Left ventricle myocardium inferior (tissue), 1 donor: Measurements from ENCODE around the gene TOR1AIP2. TPM values are rescaled to one million over a fixed set of nuclear protein-coding genes. Genes with fewer than 3 reads are reported as not detected.
"Not testable (repeated sequence)": the region's sequence is repeated elsewhere in the genome, so short reads cannot be mapped to it uniquely, and the experiment has no call there.

Experiments
- DNase-seq: peaks from one replicate; pipeline ENCODE4 v3.0.0-alpha.2; 2020
- H3K27ac ChIP-seq: fragments of 200-600 bp; replicated peaks from 2 replicates; pipeline ENCODE4 v1.8.0; 2021
- H3K27me3 ChIP-seq: fragments of 200-600 bp; 2 replicates; pipeline ENCODE4 v1.8.0; 2021; ENCODE audit warnings: low read depth
- H3K36me3 ChIP-seq: fragments of 200-600 bp; 2 replicates; pipeline ENCODE4 v1.8.0; 2021
- H3K4me1 ChIP-seq: fragments of 200-600 bp; 2 replicates; pipeline ENCODE4 v1.8.0; 2021
- H3K4me3 ChIP-seq: fragments of 200-600 bp; 2 replicates; pipeline ENCODE4 v1.8.0; 2021; ENCODE audit warnings: mild to moderate bottlenecking, moderate library complexity
- H3K9me3 ChIP-seq: fragments of 200-600 bp; replicated peaks from 2 replicates; pipeline ENCODE4 v1.8.0; 2021
- intact Hi-C: fragments of 100-400 bp; cut with micrococcal nuclease; formaldehyde crosslinking; loops from one replicate; pipeline ENCODE4 v1.11.0; 2022
- total RNA-seq: library from RNA; stranded (reverse); fragmentation: NEBNext Ultra II Directional; extraction: Animal tissue kit (Norgen Biotek cat#: 25700); gene quantifications from one replicate; pipeline ENCODE4 v1.2.1, GENCODE V29; 2021
- TF ChIP-seq, protein P1 (sequence below): fragments of 200-600 bp; IDR thresholded peaks from 2 replicates; pipeline ENCODE4 v1.8.0; 2021; ENCODE audit warnings: antibody characterized with exemption, mild to moderate bottlenecking, borderline replicate concordance
- donor health status: DM: no; HTN: yes; CAD: no; lungs with severe emphysema.

Gene TOR1AIP2
- total RNA-seq, 1 donor from 2014 or later: 48.1 TPM

DNA sequence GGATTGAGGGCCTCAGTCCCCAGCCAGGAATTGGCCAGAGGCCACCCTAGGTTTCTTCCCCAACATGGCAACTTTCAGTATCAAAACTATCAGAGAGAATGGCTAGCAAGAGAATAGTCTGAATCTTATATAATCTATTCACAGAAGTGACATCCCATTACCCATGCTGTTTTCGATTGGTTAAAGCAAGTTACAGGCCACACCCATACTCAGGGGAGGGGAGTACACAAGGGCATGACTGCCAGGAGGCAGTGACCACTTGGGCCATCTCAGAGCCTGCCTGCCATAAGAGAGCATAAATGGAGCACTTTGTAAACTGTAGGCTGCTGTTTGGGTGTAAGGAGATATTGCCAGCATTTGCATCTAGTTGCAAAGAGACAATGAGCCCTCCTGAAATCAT is 69.1 kb downstream of the TOR1AIP2 start:
- H3K9me3 ChIP-seq: no peaks in the 10 kb centered on the region
- no peaks in the 10 kb centered on the region for H3K4me1 ChIP-seq
- TF ChIP-seq, protein P1, sequence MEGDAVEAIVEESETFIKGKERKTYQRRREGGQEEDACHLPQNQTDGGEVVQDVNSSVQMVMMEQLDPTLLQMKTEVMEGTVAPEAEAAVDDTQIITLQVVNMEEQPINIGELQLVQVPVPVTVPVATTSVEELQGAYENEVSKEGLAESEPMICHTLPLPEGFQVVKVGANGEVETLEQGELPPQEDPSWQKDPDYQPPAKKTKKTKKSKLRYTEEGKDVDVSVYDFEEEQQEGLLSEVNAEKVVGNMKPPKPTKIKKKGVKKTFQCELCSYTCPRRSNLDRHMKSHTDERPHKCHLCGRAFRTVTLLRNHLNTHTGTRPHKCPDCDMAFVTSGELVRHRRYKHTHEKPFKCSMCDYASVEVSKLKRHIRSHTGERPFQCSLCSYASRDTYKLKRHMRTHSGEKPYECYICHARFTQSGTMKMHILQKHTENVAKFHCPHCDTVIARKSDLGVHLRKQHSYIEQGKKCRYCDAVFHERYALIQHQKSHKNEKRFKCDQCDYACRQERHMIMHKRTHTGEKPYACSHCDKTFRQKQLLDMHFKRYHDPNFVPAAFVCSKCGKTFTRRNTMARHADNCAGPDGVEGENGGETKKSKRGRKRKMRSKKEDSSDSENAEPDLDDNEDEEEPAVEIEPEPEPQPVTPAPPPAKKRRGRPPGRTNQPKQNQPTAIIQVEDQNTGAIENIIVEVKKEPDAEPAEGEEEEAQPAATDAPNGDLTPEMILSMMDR: no peak

DNA sequence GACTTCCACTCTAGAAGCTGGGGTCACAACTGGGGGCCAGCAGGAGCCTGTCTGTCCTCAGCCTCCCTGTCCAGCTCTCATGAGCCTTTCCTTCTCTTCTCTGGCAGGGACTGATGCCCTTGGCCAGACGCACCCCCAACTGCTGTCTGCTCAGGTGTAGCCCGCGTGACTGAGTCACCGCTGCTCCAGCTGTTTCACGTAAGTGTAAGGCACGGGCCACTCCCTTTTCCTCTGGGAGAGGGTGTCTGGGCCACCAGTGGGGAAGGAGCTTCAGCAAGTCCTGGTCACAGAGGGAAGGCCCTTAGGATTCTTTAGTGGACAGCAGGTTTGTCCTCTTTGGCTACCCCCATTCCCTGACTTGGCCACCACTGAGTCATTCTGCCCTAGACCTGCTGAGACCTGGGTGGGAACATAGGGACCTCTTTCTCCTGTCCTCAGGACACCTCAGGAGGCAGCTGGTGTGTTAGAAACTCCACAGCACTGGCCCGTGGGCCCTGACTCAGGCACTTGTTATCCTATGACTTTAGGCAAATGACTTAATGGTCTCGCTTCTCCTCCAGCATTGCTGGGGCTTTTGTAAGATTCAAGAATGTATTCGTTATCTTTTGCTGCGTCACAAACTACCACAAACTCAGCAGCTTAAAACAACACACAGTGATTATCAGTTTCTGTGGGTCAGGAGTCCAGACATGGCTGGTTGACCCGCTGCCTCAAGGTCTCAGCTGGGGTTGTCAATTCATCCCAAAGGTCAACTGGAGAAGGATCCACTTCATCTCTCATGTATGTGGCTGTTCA is 69.7 kb downstream of the TOR1AIP2 start:
- Histone ChIP-seq H3K4me1 (no peaks in the 10 kb centered on the region), H3K27me3 (peaks cover 28% of the 10 kb centered on the region), H3K36me3 (no peaks in the 10 kb centered on the region), H3K4me3 (no peak overlapping the region), H3K9me3 (no peaks in the 10 kb centered on the region), H3K27ac (no peak overlapping the region)
- TF ChIP-seq, protein P1: no peak
- intact Hi-C loops: no loop called here
- DNase-seq: no peak

More for the DNA sequence above, 69.1 kb downstream of the TOR1AIP2 start:
- Histone ChIP-seq H3K36me3 (no peaks in the 10 kb centered on the region), H3K4me3 (no peak overlapping the region), H3K27me3 (peaks cover 31% of the 10 kb centered on the region), H3K27ac (no peak overlapping the region)
- no peak for DNase-seq
- intact Hi-C loops: no loop called here

GRCh38 chr1:179807291-179807690 is 70.3 kb downstream of the TOR1AIP2 start:
- no peaks in the 10 kb centered on the region for H3K36me3 ChIP-seq
- no peaks in the 10 kb centered on the region for H3K4me1 ChIP-seq
- DNase-seq: no peak
- no peaks in the 10 kb centered on the region for H3K9me3 ChIP-seq
- no peak overlapping the region for H3K27ac ChIP-seq
- H3K27me3 ChIP-seq: peaks cover 24% of the 10 kb centered on the region
- TF ChIP-seq, protein P1: no peak
- intact Hi-C loops: no loop called here
- H3K4me3 ChIP-seq: no peak overlapping the region

DNA sequence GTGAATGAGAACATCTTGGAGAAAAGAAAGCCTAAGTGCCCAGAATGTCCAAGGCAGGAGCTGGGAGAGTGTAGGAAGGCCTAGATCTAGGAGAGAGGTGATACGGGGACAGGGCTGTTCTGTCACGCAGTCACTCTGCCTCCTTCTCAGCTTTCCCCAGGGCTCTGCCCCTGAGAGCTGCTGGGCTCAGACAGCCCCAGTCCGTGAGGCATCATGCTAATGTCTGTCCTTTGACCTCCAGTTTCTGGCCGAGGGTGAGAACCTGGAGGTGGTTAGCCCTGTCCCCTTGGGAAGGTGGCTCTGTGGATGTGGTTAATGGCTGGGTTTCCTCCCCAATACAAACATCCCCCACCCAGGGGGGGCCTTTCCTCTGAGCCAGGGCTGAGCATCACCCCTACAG is 71.3 kb downstream of the TOR1AIP2 start:
- DNase-seq: no peak
- H3K27me3 ChIP-seq: peaks cover 14% of the 10 kb centered on the region
- no peaks in the 10 kb centered on the region for H3K9me3 ChIP-seq
- H3K36me3 ChIP-seq: no peaks in the 10 kb centered on the region
- no peak overlapping the region for H3K4me3 ChIP-seq
- no peak overlapping the region for H3K27ac ChIP-seq
- TF ChIP-seq, protein P1: no peak
- H3K4me1 ChIP-seq: no peaks in the 10 kb centered on the region
- intact Hi-C loops: no loop called here

DNA sequence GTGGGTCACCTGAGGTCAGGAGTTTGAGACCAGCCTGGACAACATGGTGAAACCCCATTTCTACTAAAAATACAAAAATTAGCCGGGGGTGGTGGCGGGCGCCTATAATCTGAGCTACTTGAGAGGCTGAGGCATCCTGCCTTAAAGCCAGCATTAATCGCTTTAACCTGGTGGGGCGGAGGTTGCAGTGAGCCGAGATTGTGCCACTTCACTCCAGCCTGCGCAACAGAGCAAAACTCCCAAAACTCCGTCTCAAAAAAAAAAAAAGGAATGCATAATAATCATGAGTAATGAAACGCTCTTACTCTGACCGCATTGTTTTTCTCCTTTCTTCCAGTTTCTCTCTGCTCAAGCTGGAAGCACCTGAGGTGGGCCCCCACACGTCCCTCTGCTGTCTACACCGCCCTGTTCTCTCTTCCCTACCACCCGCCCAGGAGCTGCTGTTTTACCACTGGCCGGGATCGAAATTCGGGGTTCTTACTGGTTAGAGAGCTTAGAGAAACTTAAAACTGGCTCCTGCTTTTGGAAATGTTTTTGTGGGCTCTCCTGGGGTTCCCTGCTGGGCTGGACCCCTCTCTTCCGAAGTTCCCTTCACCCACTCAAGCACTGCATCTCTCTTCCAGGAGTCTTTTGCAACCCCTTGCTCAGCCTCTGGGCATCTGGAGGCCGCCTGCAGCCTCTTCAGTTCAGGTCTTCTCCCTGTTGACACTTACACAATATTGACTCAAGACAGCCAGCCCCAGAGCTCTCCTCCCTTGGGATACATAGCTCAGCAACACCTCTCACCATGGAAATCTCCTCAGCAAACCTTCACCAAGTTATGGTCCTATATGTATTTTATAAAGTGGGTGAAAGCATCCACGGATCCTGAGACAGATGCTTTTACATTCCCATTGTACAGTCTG is 72.1 kb downstream of the TOR1AIP2 start:
- no peak for DNase-seq
- Histone ChIP-seq H3K27ac (no peak overlapping the region), H3K27me3 (peaks cover 6% of the 10 kb centered on the region), H3K4me3 (no peak overlapping the region), H3K36me3 (no peaks in the 10 kb centered on the region), H3K4me1 (no peaks in the 10 kb centered on the region), H3K9me3 (no peaks in the 10 kb centered on the region)
- TF ChIP-seq, protein P1: no peak
- intact Hi-C loops: no loop called here

DNA sequence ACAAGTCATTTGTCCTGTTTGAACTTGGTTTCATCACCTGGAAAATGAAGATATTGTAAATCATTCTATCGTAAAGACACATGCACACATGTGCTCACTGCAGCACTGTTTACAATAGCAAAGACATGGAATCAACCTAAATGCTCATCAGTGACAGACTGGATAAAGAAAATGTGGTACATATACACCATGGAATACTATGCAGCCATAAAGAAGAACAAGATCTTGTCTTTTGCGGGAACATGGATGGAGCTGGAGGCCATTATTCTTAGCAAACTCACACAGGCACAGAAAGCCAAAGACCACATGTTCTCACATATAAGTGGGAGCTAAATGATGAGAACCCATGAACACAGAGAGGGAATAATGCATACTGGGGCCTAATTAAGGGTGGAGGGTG is 73.2 kb downstream of the TOR1AIP2 start:
- DNase-seq, H3K4me1 ChIP-seq, H3K36me3 ChIP-seq, H3K27me3 ChIP-seq, intact Hi-C loops, H3K27ac ChIP-seq, H3K9me3 ChIP-seq, H3K4me3 ChIP-seq: not testable (repeated sequence)
